Neutrophil (primary cell): ENCODE data around the gene PTPRD.

Source experiments
- H3K27ac ChIP-seq: fragments of 200-600 bp; sonication (generic); 2 replicates; pipeline ENCODE4 v1.5.1; 2016; ENCODE audit warnings: mild to moderate bottlenecking, moderate library complexity
- H3K27me3 ChIP-seq: fragments of 200-600 bp; sonication (generic); 2 replicates; pipeline ENCODE4 v1.6.0; 2016; ENCODE audit warnings: mild to moderate bottlenecking
- H3K36me3 ChIP-seq: fragments of 200-600 bp; sonication (generic); 2 replicates; pipeline ENCODE4 v1.5.1; 2017
- H3K4me1 ChIP-seq, 2 experiments: fragments of 200-600 bp in 1 of 2; sonication (generic) in 1 of 2; 1 replicate in 1 of 2; 2 replicates in 1 of 2; pipeline versions ENCODE4 v1.5.1 to v1.6.1; 2013 to 2016; ENCODE audit warnings: low read depth in 1 of 2, low read length in 1 of 2, mild to moderate bottlenecking in 1 of 2, moderate library complexity in 1 of 2; ENCODE audit not compliant: control insufficient read depth in 1 of 2, insufficient read depth in 1 of 2
- H3K4me3 ChIP-seq, 2 experiments: fragments of 200-600 bp in 1 of 2; sonication (generic) in 1 of 2; 1 replicate in 1 of 2; 2 replicates in 1 of 2; pipeline ENCODE4 v1.5.1; 2013 to 2016; ENCODE audit warnings: low read depth in 1 of 2, low read length in 1 of 2, mild to moderate bottlenecking in 1 of 2, moderate library complexity in 1 of 2
- H3K9me3 ChIP-seq: fragments of 200-600 bp; sonication (generic); 2 replicates; pipeline ENCODE4 v1.5.1; 2016
- TF ChIP-seq, protein P1 (sequence below): fragments of 200-600 bp; sonication (generic); IDR thresholded peaks from 2 replicates; pipeline ENCODE4 v1.5.1; 2016; ENCODE audit warnings: antibody characterized with exemption

Gene PTPRD

DNA sequence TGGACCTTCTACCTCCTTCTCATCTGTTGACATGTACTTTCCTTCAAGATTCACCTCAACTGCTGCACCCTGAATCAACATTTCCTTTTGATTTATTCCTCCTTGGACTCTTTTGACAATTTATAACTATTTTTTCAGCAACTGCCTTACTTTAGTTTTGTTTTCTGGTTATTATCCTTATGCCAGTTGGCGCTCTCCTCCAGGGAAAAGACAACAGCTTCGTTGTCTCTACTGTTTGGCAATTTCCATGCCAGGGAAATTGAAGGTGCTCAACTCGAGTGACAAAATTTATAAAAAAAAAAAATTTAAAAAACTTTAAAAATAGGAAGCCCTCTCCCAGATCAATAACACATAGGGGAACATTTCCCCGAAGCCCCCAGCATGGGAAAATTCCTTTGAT lies 2264.0 kb downstream of the PTPRD start:
- no peak overlapping the region for H3K4me3 ChIP-seq

DNA sequence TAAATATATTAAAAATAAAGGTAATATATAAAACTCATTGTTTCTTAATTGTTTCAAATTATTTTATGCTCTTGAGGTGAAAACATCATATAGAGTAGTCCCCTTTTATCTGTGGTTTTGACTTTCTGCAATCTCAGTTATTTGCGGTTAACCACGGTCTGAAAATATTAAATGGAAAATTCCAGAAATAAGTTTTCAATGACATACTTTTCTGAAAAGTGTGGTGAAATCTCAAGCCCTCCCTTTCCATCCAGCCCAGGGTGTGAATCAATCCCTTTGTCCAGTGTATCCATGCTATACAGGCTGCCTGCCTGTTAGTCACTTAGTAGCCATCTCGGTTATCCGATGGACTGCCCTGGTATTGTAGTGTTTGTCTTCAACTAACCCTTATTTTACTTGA lies 2266.5 kb downstream of the PTPRD start:
- Histone ChIP-seq H3K4me3 (no peak overlapping the region), H3K27ac (no peak overlapping the region), H3K4me1 (no peaks in the 10 kb centered on the region), H3K9me3 (no peaks in the 10 kb centered on the region), H3K36me3 (no peaks in the 10 kb centered on the region), H3K27me3 (no peaks in the 10 kb centered on the region)
- TF ChIP-seq, protein P1, sequence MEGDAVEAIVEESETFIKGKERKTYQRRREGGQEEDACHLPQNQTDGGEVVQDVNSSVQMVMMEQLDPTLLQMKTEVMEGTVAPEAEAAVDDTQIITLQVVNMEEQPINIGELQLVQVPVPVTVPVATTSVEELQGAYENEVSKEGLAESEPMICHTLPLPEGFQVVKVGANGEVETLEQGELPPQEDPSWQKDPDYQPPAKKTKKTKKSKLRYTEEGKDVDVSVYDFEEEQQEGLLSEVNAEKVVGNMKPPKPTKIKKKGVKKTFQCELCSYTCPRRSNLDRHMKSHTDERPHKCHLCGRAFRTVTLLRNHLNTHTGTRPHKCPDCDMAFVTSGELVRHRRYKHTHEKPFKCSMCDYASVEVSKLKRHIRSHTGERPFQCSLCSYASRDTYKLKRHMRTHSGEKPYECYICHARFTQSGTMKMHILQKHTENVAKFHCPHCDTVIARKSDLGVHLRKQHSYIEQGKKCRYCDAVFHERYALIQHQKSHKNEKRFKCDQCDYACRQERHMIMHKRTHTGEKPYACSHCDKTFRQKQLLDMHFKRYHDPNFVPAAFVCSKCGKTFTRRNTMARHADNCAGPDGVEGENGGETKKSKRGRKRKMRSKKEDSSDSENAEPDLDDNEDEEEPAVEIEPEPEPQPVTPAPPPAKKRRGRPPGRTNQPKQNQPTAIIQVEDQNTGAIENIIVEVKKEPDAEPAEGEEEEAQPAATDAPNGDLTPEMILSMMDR, result no peak

More for the DNA sequence above, 2264.0 kb downstream of the PTPRD start:
- TF ChIP-seq, protein P1, result no peak
- Histone ChIP-seq H3K27ac (no peak overlapping the region), H3K4me1 (no peaks in the 10 kb centered on the region), H3K9me3 (no peaks in the 10 kb centered on the region), H3K36me3 (no peaks in the 10 kb centered on the region), H3K27me3 (no peaks in the 10 kb centered on the region)

DNA sequence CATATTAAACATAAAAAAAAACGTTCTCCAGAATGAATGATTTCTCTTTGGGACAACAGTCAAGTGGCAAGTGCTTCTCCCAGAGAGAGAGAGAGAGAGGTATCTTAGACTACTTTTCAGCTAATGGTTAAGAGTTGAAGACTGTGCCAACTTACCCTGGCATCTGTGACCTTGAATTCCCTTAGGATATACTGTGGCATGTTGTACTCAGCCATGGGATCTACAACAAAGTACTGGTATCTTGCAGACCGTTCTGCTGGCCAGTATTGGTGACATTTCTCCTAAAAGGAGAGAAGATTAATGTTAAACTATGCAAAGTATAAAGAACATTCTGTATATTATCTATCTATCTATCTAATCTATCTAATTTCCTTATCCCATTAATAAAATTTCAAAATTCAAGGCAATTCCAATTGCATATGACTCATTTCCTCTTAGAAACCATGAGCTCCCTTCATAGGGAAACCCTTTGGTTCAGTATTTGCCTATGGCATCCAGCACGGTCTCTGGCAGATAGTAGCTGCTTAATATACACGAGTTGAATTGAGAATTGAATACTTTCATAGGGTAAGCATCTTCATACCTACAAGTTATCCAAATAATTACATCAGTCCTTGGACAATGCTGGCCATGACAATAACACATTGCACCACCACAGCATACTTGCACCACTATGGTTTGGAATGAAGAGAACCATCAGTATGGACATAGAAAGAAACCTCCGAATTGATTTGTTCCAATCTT lies 2273.9 kb downstream of the PTPRD start:
- H3K4me1 ChIP-seq, result no peaks in the 10 kb centered on the region
- H3K27ac ChIP-seq, result no peak overlapping the region
- H3K27me3 ChIP-seq, result no peaks in the 10 kb centered on the region
- no peak overlapping the region for H3K4me3 ChIP-seq
- TF ChIP-seq, protein P1, result no peak
- no peaks in the 10 kb centered on the region for H3K36me3 ChIP-seq
- H3K9me3 ChIP-seq, result no peaks in the 10 kb centered on the region

DNA sequence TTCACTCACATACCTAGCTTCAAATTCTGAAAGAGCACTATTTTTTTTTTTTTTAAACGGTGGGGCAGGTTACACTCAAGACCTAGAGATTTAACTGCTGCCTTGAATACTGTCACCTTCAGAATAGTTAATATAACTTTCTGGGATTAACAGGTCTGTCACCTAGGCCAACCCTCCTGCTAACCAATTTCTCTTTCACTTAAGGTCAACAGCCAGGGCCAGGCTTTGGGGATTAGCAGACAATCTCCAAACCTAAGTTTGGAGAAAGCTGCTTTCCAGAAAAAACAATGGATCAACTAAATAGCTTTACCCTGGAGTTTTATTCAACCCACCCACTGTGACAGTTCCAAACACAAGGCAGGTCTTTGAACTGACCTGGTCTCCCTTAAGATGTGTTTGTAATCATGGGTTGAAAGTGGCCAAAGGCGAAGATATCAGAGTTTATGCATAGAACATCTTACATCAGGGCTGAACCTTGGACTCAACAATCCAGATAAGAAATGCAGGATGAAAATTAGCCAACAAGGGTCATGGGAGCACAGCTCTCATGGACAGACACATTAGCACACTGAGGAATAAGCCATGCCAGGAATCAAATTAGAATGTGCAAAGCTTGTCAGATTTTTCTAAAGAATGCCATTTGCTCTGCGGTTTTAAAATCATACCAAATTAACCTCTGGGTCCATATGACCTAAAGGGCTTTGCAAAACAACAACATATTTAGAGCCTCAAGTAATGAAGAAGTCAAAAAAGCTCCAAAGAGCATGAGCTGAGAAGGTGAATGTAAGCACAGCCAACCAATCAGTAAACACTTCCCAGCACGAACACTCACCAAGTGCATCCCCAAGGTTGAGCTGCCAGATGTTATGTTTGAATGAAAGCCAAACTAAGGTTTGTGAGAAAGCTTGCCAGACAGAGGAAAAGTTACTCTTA lies 2274.7 kb downstream of the PTPRD start:
- Histone ChIP-seq H3K4me1 (no peaks in the 10 kb centered on the region), H3K27ac (no peak overlapping the region), H3K4me3 (no peak overlapping the region), H3K9me3 (no peaks in the 10 kb centered on the region), H3K27me3 (no peaks in the 10 kb centered on the region), H3K36me3 (no peaks in the 10 kb centered on the region)
- TF ChIP-seq, protein P1, result no peak

DNA sequence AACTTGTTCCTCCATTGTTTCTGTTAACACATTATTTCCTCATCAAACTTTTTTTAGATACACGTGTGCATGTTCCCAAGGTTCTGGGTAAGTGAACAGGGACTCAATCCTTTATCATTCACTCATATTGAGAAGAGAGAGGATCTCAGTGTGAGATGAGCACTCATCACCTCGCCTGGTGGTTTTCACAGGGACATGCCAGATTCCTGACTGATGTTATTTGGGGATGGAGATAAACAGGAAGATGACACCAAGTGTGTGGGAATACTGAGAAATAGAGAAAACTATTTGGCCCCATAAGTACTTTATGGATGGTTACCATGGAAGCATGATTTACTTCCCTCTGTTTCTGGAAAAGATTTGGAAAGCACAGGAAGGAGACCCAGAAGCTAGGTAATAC lies 2279.9 kb downstream of the PTPRD start:
- Histone ChIP-seq H3K4me1 (no peaks in the 10 kb centered on the region), H3K4me3 (no peak overlapping the region), H3K27ac (no peak overlapping the region), H3K27me3 (no peaks in the 10 kb centered on the region), H3K36me3 (no peaks in the 10 kb centered on the region), H3K9me3 (no peaks in the 10 kb centered on the region)
- TF ChIP-seq, protein P1, result no peak
